TTC549 (cell line): ENCODE data around the gene CFAP99.

Experiments used
- FAIRE-seq: peaks from 2 replicates; lab custom pipeline; 2012; peaks lifted over from hg19 to GRCh38; lab: Jason Lieb, UNC

The CFAP99 gene

DNA sequence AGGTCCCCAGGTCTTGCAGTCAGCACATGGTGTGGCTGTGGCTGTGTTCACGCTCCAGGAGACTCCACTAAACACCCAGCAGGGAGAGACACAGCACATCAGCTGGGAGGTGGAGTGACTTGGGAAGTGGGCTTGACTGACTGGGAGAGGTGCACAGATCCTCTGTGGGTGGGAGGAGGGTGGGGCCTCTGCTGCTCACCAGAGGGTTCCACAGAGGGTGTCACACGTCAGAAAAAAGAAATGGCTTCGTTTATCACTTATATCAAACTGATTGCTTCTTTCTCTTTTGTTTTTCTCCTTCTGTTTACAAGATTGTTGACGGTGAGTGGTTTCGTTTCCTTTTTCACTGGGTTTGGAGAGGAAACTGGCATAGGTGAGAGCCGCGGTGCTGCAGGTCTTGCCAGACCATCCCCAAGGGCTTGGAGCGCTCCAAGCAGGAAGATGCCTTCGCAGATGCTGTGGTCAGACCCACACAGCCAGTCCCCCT lies 92.9 kb downstream of the CFAP99 start:
- no peak for FAIRE-seq
